ENCODE results near the gene MPRIP.

DNA sequence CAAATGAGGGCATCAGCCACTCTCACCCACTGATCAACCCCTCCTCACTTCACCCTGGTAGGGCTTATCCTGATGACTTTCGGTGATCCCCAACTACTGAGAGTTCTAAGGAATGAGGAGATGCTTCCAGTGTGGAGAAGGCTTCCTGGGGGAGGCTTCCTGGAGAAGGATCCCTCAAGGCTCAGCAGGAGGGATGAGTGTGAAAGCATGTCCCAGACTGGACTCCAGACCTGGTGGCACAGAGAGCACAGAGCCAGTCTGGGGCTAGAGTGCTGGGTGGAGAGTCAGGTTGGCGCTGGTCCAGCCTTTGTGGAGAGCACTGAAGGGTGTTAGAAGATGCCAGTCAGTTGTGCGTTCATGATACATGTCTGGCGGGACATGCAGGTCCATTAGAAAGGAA is 110.1 kb downstream of the MPRIP start:
- TF ChIP-seq, protein P1, sequence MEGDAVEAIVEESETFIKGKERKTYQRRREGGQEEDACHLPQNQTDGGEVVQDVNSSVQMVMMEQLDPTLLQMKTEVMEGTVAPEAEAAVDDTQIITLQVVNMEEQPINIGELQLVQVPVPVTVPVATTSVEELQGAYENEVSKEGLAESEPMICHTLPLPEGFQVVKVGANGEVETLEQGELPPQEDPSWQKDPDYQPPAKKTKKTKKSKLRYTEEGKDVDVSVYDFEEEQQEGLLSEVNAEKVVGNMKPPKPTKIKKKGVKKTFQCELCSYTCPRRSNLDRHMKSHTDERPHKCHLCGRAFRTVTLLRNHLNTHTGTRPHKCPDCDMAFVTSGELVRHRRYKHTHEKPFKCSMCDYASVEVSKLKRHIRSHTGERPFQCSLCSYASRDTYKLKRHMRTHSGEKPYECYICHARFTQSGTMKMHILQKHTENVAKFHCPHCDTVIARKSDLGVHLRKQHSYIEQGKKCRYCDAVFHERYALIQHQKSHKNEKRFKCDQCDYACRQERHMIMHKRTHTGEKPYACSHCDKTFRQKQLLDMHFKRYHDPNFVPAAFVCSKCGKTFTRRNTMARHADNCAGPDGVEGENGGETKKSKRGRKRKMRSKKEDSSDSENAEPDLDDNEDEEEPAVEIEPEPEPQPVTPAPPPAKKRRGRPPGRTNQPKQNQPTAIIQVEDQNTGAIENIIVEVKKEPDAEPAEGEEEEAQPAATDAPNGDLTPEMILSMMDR (IDR thresholded peaks at IDR 0.05), result no peak
- TF ChIP-seq EZH2 (IDR thresholded peaks at IDR 0.05; ENCODE audit: borderline replicate concordance, insufficient read depth, low read depth, low read length, poor library complexity, severe bottlenecking), result no peak
